HG03135 (cell line): ENCODE data around the gene TANC1.

ENCODE experiments used
- ATAC-seq: cut with Tn5 transposase; IDR thresholded peaks from one replicate; pipeline ENCODE4 v1.9.1; 2021; ENCODE audit warnings: mild to moderate bottlenecking, moderate library complexity; ENCODE audit not compliant: unreplicated experiment

TANC1 gene

DNA sequence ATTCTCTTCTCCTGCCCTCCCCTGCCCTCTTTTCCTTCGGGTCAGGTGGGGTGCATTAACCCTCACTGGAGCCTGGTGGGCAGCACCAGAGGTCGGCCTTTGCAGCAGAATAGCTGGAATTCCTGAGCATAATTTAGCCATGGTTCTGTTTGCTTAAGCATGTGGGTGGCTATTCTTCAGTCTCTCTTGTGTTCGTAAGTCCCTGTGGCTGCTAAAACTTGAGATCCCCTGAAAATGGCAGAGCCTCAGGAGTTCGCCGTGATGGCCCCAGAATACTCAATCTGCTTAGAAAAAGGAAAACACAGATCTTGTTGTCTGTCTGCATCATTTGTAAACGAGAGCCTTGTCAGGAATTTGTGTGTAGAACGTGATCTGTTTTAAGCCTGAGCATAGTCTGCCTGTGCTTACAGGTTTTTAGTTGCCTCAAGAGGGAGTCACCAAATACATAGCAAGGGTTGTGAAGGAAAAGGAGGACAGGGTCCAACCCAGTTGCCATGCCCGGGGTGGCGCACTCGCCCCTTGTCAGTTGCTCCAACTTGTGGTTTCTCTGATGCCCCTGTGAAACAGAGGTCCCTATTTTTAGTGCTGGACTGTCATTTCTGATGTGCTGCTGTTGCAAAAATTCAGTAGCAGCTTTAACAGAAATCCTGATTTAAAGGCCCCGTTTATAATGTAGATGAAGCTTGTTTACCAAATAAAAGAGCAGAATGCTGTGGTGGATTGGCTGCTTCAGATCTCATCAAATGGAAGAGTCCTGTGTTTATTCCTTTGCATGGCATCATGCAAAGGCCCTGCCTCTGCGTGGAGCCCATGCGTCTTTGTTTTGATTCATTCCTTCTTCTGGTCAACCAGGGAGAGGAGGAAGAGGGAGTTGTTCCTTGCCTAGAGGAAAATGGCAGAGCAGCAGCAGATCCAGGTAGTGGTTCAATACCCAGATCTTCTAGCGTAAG lies 243.3 kb downstream of the TANC1 start:
- no peak for ATAC-seq

GRCh38 chr2:159213296-159213695 lies 244.9 kb downstream of the TANC1 start:
- ATAC-seq: no peak

GRCh38 chr2:159214325-159214865 lies 246.0 kb downstream of the TANC1 start:
- no peak for ATAC-seq

DNA sequence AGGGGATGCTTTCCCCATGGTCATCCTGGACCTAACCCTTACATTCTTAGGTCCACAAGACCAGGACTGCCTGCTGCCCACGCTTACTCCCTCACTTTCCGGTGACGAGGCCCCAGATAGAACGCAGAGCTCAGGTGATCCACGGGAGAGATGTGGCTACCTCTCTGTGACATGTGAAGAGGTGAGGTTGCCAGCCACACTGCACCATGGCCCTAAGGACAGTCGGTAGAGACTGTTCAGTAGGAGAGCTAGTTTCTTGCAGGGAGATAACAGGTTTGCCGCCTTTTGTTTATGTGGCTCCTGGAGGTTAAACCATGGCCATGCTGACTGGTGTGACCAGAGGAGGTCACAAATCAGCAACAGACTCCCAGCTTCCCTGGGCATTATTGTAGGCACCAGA lies 246.7 kb downstream of the TANC1 start:
- ATAC-seq: no peak

GRCh38 chr2:159217676-159218075 lies 249.2 kb downstream of the TANC1 start:
- no peak for ATAC-seq

GRCh38 chr2:159218389-159218788 lies 249.9 kb downstream of the TANC1 start:
- ATAC-seq: no peak

GRCh38 chr2:159219394-159219998 lies 251.1 kb downstream of the TANC1 start:
- no peak for ATAC-seq

GRCh38 chr2:159224061-159224813 lies 255.8 kb downstream of the TANC1 start:
- ATAC-seq: no peak

DNA sequence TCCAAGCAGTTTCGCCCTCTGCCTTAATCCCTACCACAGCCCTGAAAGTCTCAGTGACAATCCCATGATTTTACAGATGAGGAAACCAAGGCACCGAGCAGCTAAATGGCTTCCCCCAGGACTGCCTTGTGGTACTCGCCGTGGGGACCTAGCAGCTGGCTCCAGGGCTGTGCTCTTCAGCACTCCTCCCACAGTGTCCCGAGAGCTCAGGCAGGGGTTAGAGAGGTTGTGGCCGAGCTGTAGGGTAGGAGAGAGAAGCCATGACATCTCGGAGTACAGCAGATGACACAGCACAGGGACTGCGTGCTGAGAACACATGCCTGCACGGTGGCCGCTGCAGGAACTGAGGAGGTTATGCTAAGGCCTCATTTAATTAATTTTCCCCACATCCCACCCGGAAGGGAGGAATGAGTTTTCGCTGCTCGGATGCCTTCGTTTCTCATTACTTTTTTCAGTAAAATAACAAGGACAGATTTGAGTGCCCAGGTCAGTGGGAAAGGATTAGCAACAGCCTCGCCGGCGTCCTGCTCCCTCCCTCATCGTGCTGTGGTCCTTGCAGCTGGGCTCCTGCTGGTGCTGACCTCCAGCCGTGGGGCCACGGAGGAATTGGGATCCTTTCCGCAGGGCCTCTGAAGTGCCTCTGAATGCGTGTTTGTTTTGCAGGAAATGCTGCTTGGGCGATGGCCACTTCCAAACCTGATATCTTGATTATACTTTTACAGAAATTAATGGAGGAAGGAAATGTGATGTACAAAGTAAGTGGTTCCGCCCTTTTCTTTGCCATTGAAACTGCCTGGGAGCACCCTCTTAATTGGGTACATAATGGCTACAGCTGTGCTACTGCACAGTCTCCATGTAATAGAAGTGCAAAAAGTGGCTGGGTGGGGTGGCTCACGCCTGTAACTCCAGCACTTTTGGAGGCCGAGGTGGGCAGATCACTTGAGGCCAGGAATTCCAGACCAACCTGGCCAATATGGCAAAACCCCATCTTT lies 256.9 kb downstream of the TANC1 start:
- no peak for ATAC-seq

DNA sequence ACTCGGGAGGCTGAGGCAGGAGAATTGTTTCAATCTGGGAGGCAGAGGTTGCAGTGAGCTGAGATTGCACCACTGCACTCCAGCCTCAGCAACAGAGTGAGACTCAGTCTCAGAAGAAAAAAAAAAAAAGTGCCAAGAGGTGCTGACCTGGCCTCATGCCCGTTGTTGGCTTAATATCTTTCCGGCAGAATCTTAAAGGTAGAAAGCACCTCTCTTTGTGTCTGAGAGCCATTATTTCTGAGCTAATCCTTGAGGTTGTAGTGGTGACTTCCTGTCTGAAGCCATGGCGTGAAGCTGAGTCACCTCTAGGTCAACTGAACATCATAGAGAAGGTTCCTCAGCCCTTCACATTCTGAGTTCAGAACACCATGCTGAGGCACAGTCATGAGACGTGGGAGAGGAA lies 257.6 kb downstream of the TANC1 start:
- no peak for ATAC-seq

DNA sequence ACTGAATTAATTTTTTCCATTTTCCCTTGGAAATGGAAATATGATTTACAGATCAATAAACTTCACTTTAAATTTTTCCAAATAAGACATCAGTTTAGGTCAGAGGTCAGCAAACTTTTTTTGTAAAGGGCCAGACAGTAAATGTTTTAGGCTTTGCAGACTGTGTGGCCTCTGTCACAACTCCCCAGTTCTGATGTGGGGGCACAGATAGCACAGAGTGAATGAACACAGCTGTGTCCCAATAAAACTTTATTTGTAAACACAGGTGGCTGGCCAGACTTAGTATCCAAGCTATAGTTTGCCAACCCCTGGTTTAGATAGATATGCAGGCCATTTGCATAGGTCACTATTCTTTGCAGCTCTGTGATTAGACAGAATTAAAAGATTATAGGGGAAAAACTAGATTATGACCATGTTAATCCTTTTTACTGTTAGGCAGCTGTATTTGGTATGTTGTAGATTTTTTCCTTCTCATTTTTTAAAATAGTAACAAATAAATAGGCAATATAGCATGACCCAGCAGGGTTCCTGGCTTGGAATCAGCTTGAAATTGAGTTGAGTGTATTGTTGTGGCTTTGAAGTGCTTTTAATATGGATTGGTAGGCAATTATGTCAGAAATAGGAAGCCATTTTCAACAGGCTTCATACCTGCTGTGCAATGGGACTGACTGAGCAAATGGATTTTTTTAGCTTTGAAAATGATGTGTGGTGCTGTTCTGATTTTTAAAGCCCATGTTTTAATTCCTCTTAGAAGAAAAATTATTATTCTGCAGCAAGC lies 258.4 kb downstream of the TANC1 start:
- no peak for ATAC-seq

DNA sequence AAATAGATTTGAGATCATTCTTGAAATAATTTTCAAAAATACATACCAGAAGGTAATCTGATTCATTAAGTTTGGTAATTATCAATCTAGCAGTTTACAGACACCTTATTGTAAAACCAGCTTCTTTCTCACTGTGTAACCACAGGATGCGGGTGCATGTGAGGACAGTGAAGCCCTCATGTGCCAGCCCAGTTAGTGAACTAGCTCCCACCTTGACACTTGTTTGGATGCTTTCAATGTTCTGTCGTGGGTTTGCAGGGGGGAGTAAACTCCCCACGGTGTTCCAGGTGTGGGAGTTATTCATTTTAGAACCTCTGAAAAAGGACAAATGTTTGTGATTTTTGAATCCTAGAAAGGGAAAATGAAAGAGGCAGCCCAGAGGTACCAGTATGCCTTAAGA lies 259.0 kb downstream of the TANC1 start:
- ATAC-seq: no peak

DNA sequence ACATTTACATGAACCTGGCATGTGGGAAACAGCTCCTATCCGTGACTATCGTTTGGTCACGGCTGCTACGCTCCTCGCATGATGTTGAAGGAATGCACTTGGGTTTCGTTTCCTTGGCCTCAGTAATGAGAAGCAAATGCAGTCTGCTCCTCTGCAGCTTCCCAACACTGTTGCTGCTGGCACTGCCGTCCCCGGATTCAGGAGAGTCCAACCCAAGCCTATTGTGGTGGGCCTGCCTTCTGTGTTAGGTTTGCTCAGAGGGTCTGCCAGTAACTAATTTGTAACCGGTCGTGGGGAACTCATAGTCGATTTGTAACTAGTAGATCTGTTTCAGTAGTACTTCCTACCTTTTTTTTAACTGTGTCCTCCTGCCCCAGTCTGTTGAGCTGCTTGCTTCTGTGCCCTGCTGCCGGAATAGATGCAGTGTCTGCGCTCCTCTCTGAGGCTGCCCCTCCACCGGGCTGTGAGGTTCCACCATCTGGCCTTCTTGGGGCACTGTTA lies 259.7 kb downstream of the TANC1 start:
- ATAC-seq: no peak

GRCh38 chr2:159229476-159230144 lies 261.2 kb downstream of the TANC1 start:
- ATAC-seq: no peak

DNA sequence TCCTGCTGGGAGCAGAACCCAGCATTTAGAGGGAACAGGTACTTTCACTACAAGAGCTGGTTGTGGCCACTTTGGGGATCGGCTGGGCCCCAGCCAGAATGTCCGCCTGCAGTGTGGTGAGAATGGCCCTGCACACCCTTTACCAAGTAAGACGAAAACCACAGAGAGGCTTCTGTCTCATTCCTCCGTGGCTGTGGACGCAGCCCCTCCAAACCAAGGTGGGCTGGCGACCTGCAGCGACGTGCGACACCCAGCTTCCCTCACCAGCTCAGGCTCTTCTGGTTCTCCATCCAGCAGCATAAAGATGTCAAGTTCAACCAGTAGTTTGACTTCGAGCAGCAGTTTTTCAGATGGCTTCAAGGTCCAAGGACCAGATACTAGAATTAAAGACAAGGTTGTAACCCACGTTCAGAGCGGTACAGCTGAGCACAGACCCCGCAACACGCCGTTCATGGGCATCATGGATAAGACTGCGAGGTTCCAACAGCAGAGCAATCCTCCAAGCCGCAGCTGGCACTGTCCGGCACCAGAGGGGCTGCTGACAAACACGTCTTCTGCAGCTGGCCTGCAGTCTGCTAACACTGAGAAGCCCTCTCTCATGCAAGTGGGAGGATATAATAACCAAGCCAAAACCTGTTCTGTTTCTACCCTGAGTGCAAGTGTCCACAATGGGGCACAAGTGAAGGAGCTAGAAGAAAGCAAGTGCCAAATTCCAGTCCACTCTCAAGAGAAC lies 261.9 kb downstream of the TANC1 start:
- ATAC-seq: no peak

DNA sequence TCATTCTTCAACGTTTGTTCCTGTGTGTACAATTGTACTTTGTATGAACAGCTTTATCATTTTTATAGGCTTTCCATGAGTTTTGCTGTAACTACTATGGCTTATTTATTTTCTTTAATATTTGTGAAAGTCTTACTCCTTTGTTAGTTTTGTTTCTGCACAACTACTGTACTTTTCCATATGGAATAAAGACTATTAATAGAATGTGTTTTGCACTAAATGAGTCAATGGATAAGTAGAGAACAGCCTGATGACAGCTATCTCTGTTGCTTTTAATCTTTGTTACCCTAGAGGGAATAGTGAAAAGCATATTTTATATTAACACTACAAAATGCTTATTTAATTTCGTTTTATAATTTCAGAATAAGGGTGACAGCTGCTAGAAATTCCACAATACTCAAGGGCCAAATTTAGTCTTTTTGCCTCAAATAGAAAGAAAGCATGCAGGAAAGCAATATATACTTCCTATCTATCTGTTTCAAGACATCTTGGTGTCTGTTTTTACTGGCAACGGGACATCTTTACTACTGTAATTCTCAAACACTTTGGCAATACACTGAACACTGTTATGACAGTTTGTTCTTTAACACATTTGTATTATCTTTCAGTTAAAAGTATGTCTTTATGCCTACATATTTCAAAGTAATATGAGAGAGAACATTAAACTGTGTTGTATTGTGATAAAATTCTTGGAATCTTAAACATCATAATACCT lies 264.2 kb downstream of the TANC1 start:
- no peak for ATAC-seq

DNA sequence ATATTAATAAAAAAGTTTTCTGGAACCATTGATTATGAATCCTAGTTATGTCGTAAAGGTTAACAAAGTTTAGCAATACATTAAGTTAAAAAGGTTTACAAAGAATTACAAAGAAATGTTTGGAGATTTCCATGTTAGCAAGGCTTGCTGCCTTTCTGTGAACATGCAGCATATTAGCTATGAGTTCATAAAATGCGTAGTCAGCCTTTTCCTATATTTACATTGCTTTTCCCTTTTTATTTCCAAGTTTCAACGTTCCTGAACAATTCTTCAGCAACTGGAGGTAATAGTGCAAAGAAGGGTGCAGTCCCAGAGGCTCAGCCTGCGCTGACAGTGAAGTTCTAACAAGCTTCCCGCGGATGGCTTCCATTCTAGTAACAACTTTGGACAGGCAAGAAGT lies 266.4 kb downstream of the TANC1 start:
- ATAC-seq: no peak
